Measurements from ENCODE around the gene TJP1. TPM values are rescaled to one million over a fixed set of nuclear protein-coding genes. Genes with fewer than 3 reads are reported as not detected.
"Not testable (repeated sequence)": the region's sequence is repeated elsewhere in the genome, so short reads cannot be mapped to it uniquely, and the experiment has no call there.

Gene TJP1
- total and polyA plus RNA-seq, 4 donors = 17.4 to 141 (median 71.5) TPM

- 96 to 97% methylated on average over 13 to 15 of the region's 15 CpGs for WGBS, 2 donors
- H3K27ac ChIP-seq (ENCODE audit: low read depth in 1 of 2, low read length in 2 of 2); H3K9me3 ChIP-seq (ENCODE audit: control insufficient read depth, low read length); H3K27me3 ChIP-seq (ENCODE audit: control insufficient read depth in 1 of 2, insufficient read depth in 2 of 2, low read length in 1 of 2); ATAC-seq (ENCODE audit: low FRiP score); DNase-seq; H3K4me1 ChIP-seq (ENCODE audit: control insufficient read depth in 1 of 2, insufficient read depth in 2 of 2, low read length in 2 of 2); H3K4me3 ChIP-seq (ENCODE audit: low read length in 2 of 2); intact Hi-C loops (cut with DNase I); H3K36me3 ChIP-seq (ENCODE audit: control insufficient read depth in 1 of 2, insufficient read depth in 2 of 2, low read length in 1 of 2): not testable (repeated sequence)
Observed at GRCh38 chr15:29730471-29730870, 91.8 kb downstream of the TJP1 start.

DNA sequence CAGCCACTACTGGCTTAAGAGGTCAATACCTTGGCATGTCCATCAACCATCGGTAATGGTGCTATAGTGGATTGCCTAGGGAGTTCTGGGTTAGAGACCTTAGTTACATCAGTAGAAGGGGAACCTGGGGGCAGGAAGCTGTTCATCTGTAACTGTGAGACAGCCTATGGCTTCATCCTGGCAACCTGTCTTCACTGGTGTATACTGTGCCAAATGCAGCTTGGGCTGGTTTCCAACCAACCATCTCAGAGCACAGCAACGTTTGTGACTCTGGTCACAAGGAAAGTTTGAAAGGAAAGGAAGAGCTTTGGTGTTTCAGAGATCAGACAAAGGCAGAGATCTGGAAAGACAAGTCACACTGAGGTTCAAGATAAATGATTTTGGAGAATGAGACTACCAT, 93.8 kb downstream of the TJP1 start:
- WGBS, 2 donors = 33 to 40% methylated on average over 2 of the region's 2 CpGs
- no peak overlapping the region for H3K4me3 ChIP-seq (ENCODE audit: low read length in 2 of 2)
- no peaks in the 10 kb centered on the region for H3K9me3 ChIP-seq (ENCODE audit: control insufficient read depth, low read length)
- H3K36me3 ChIP-seq (ENCODE audit: control insufficient read depth in 1 of 2, insufficient read depth in 2 of 2, low read length in 1 of 2) = peaks cover 0 to 9% of the 10 kb centered on the region in 2 donors
- no peaks in the 10 kb centered on the region for H3K4me1 ChIP-seq (ENCODE audit: control insufficient read depth in 1 of 2, insufficient read depth in 2 of 2, low read length in 2 of 2)
- ATAC-seq (ENCODE audit: low FRiP score) = no peak
- intact Hi-C loops (cut with DNase I) = no loop called here
- no peak overlapping the region for H3K27ac ChIP-seq (ENCODE audit: low read depth in 1 of 2, low read length in 2 of 2)
- no peaks in the 10 kb centered on the region for H3K27me3 ChIP-seq (ENCODE audit: control insufficient read depth in 1 of 2, insufficient read depth in 2 of 2, low read length in 1 of 2)
- no peak for DNase-seq

DNA sequence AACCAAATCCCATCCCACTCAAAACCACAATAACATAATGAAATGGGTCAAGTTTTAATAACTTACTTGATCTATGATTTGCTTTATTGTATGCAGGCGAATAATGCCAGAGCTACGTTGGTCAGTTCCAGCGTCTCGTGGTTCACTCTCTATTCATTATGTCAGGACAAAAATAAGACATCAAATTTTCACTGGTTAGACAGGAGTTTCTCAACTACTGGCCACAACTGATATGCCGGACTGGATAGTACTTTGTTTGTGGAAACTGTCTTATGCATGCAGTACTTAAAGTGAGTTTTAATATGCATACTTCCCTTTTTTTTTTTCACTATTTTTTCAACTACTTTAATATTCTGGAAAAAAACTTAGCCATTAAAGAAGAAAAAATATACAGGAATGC, 94.4 kb downstream of the TJP1 start:
- intact Hi-C loops (cut with DNase I) = no loop called here
- 86 to 87% methylated on average over 5 of the region's 5 CpGs for WGBS, 2 donors
- Histone ChIP-seq H3K27ac (ENCODE audit: low read depth in 1 of 2, low read length in 2 of 2) (no peak overlapping the region), H3K4me1 (ENCODE audit: control insufficient read depth in 1 of 2, insufficient read depth in 2 of 2, low read length in 2 of 2) (no peaks in the 10 kb centered on the region), H3K36me3 (ENCODE audit: control insufficient read depth in 1 of 2, insufficient read depth in 2 of 2, low read length in 1 of 2) (peaks cover 0 to 13% of the 10 kb centered on the region in 2 donors), H3K9me3 (ENCODE audit: control insufficient read depth, low read length) (no peaks in the 10 kb centered on the region), H3K4me3 (ENCODE audit: low read length in 2 of 2) (no peak overlapping the region), H3K27me3 (ENCODE audit: control insufficient read depth in 1 of 2, insufficient read depth in 2 of 2, low read length in 1 of 2) (no peaks in the 10 kb centered on the region)
- ATAC-seq (ENCODE audit: low FRiP score) (no peak), DNase-seq (no peak)

GRCh38 chr15:29726553-29726952, 95.7 kb downstream of the TJP1 start:
- Histone ChIP-seq H3K36me3 (ENCODE audit: control insufficient read depth in 1 of 2, insufficient read depth in 2 of 2, low read length in 1 of 2) (peaks cover 0 to 18% of the 10 kb centered on the region in 2 donors), H3K4me1 (ENCODE audit: control insufficient read depth in 1 of 2, insufficient read depth in 2 of 2, low read length in 2 of 2) (no peaks in the 10 kb centered on the region), H3K9me3 (ENCODE audit: control insufficient read depth, low read length) (peaks cover 3% of the 10 kb centered on the region), H3K27me3 (ENCODE audit: control insufficient read depth in 1 of 2, insufficient read depth in 2 of 2, low read length in 1 of 2) (no peaks in the 10 kb centered on the region), H3K4me3 (ENCODE audit: low read length in 2 of 2) (no peak overlapping the region), H3K27ac (ENCODE audit: low read depth in 1 of 2, low read length in 2 of 2) (no peak overlapping the region)
- intact Hi-C loops (cut with DNase I) = no loop called here
- 89 to 94% methylated on average over 7 of the region's 7 CpGs for WGBS, 2 donors
- DNase-seq = no peak
- no peak for ATAC-seq (ENCODE audit: low FRiP score)

GRCh38 chr15:29724026-29724425, 98.2 kb downstream of the TJP1 start:
- 96 to 100% methylated on average over 3 of the region's 3 CpGs for WGBS, 2 donors
- Histone ChIP-seq H3K27ac (ENCODE audit: low read depth in 1 of 2, low read length in 2 of 2) (no peak overlapping the region), H3K4me1 (ENCODE audit: control insufficient read depth in 1 of 2, insufficient read depth in 2 of 2, low read length in 2 of 2) (no peaks in the 10 kb centered on the region), H3K4me3 (ENCODE audit: low read length in 2 of 2) (no peak overlapping the region), H3K36me3 (ENCODE audit: control insufficient read depth in 1 of 2, insufficient read depth in 2 of 2, low read length in 1 of 2) (peaks cover 0 to 21% of the 10 kb centered on the region in 2 donors), H3K9me3 (ENCODE audit: control insufficient read depth, low read length) (peaks cover 3% of the 10 kb centered on the region), H3K27me3 (ENCODE audit: control insufficient read depth in 1 of 2, insufficient read depth in 2 of 2, low read length in 1 of 2) (no peaks in the 10 kb centered on the region)
- DNase-seq = no peak
- intact Hi-C loops (cut with DNase I) = no loop called here
- ATAC-seq (ENCODE audit: low FRiP score) = no peak

- intact Hi-C loops (cut with DNase I) = no loop called here
- no peaks in the 10 kb centered on the region for H3K9me3 ChIP-seq (ENCODE audit: control insufficient read depth, low read length)
- H3K4me3 ChIP-seq (ENCODE audit: low read length in 2 of 2) = no peak overlapping the region
- DNase-seq (no peak), ATAC-seq (ENCODE audit: low FRiP score) (no peak)
- H3K36me3 ChIP-seq (ENCODE audit: control insufficient read depth in 1 of 2, insufficient read depth in 2 of 2, low read length in 1 of 2) = peaks cover 12 to 14% of the 10 kb centered on the region in 2 donors
- H3K4me1 ChIP-seq (ENCODE audit: control insufficient read depth in 1 of 2, insufficient read depth in 2 of 2, low read length in 2 of 2) = no peaks in the 10 kb centered on the region
- no peaks in the 10 kb centered on the region for H3K27me3 ChIP-seq (ENCODE audit: control insufficient read depth in 1 of 2, insufficient read depth in 2 of 2, low read length in 1 of 2)
- H3K27ac ChIP-seq (ENCODE audit: low read depth in 1 of 2, low read length in 2 of 2) = no peak overlapping the region
Observed at GRCh38 chr15:29713784-29714183, 108.5 kb downstream of the TJP1 start.

- Histone ChIP-seq H3K4me1 (ENCODE audit: control insufficient read depth in 1 of 2, insufficient read depth in 2 of 2, low read length in 2 of 2) (no peaks in the 10 kb centered on the region), H3K27ac (ENCODE audit: low read depth in 1 of 2, low read length in 2 of 2) (no peak overlapping the region), H3K9me3 (ENCODE audit: control insufficient read depth, low read length) (no peaks in the 10 kb centered on the region), H3K4me3 (ENCODE audit: low read length in 2 of 2) (no peak overlapping the region), H3K27me3 (ENCODE audit: control insufficient read depth in 1 of 2, insufficient read depth in 2 of 2, low read length in 1 of 2) (no peaks in the 10 kb centered on the region), H3K36me3 (ENCODE audit: control insufficient read depth in 1 of 2, insufficient read depth in 2 of 2, low read length in 1 of 2) (peaks cover 10 to 16% of the 10 kb centered on the region in 2 donors)
- WGBS, 2 donors = 63 to 71% methylated on average over 3 of the region's 3 CpGs
- intact Hi-C loops (cut with DNase I) = no loop called here
- DNase-seq (no peak), ATAC-seq (ENCODE audit: low FRiP score) (no peak)
Observed at GRCh38 chr15:29712149-29712885, 110.0 kb downstream of the TJP1 start.

- ATAC-seq (ENCODE audit: low FRiP score) (no peak), DNase-seq (no peak)
- intact Hi-C loops (cut with DNase I) = no loop called here
- no peaks in the 10 kb centered on the region for H3K27me3 ChIP-seq (ENCODE audit: control insufficient read depth in 1 of 2, insufficient read depth in 2 of 2, low read length in 1 of 2)
- peaks cover 10 to 16% of the 10 kb centered on the region in 2 donors for H3K36me3 ChIP-seq (ENCODE audit: control insufficient read depth in 1 of 2, insufficient read depth in 2 of 2, low read length in 1 of 2)
- H3K9me3 ChIP-seq (ENCODE audit: control insufficient read depth, low read length) = no peaks in the 10 kb centered on the region
- WGBS, 2 donors = 76 to 81% methylated on average over 8 of the region's 8 CpGs
- H3K4me3 ChIP-seq (ENCODE audit: low read length in 2 of 2) = no peak overlapping the region
- no peak overlapping the region for H3K27ac ChIP-seq (ENCODE audit: low read depth in 1 of 2, low read length in 2 of 2)
- H3K4me1 ChIP-seq (ENCODE audit: control insufficient read depth in 1 of 2, insufficient read depth in 2 of 2, low read length in 2 of 2) = no peaks in the 10 kb centered on the region
Observed at GRCh38 chr15:29711531-29711930, 110.7 kb downstream of the TJP1 start.

DNA sequence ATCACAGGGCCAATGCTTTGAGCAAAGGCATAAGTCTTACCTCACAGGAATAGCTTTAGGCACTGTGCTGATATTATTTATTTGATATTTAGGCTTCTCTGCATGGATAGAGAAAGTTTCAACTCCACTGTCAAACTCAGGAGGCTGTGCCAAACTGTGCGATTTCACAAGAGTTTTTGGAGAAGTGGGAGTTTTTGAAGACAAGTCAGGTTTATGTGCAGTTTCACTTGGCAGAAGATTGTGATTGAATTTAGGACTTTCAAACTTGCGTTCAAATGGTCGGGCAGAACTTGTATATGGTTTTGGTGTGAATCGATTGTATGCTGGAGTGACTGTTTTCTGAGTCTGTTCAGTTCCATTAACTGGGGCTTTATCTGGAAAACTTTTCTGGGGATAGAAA, 113.7 kb downstream of the TJP1 start:
- no peak overlapping the region for H3K4me3 ChIP-seq (ENCODE audit: low read length in 2 of 2)
- no peak overlapping the region for H3K27ac ChIP-seq (ENCODE audit: low read depth in 1 of 2, low read length in 2 of 2)
- no peak for DNase-seq
- 78 to 80% methylated on average over 4 of the region's 4 CpGs for WGBS, 2 donors
- peaks cover 8 to 9% of the 10 kb centered on the region in 2 donors for H3K36me3 ChIP-seq (ENCODE audit: control insufficient read depth in 1 of 2, insufficient read depth in 2 of 2, low read length in 1 of 2)
- no peaks in the 10 kb centered on the region for H3K27me3 ChIP-seq (ENCODE audit: control insufficient read depth in 1 of 2, insufficient read depth in 2 of 2, low read length in 1 of 2)
- intact Hi-C loops (cut with DNase I) = no loop called here
- H3K4me1 ChIP-seq (ENCODE audit: control insufficient read depth in 1 of 2, insufficient read depth in 2 of 2, low read length in 2 of 2) = no peaks in the 10 kb centered on the region
- ATAC-seq (ENCODE audit: low FRiP score) = no peak
- no peaks in the 10 kb centered on the region for H3K9me3 ChIP-seq (ENCODE audit: control insufficient read depth, low read length)
